Coronary artery (tissue), 2 donors: ENCODE results near the gene GPRIN1.

Source experiments
- DNase-seq: peaks from one replicate; pipeline ENCODE4 v3.0.0-alpha.2; 2017; ENCODE audit warnings: low spot score
- H3K27ac ChIP-seq, 2 donors: fragments of 200-600 bp; sonication (generic); one replicate each; pipeline ENCODE4 v1.5.1; 2016 to 2019
- H3K4me3 ChIP-seq: fragments of 200-600 bp; sonication (generic); 2 replicates; pipeline ENCODE4 v1.5.1; 2016; ENCODE audit warnings: mild to moderate bottlenecking, moderate library complexity
- CTCF ChIP-seq: fragments of 200-600 bp; sonication (generic); IDR thresholded peaks from one replicate; pipeline ENCODE4 v1.5.1; 2019; ENCODE audit warnings: antibody characterized with exemption

GPRIN1 gene

GRCh38 chr5:176590035-176590717 is 19.8 kb downstream of the GPRIN1 start:
- TF ChIP-seq CTCF = no peak
- no peak for DNase-seq
- Histone ChIP-seq H3K4me3 (no peak overlapping the region), H3K27ac (no peak overlapping the region)

GRCh38 chr5:176589039-176589769 is 20.8 kb downstream of the GPRIN1 start:
- TF ChIP-seq CTCF = no peak
- DNase-seq = no peak
- Histone ChIP-seq H3K4me3 (no peak overlapping the region), H3K27ac (no peak overlapping the region)

GRCh38 chr5:176588297-176588696 is 21.7 kb downstream of the GPRIN1 start:
- no peak for DNase-seq
- TF ChIP-seq CTCF = no peak
- H3K4me3 ChIP-seq = no peak overlapping the region

GRCh38 chr5:176587398-176587797 is 22.6 kb downstream of the GPRIN1 start:
- no peak for DNase-seq
- Histone ChIP-seq H3K4me3 (no peak overlapping the region), H3K27ac (no peak overlapping the region)
- TF ChIP-seq CTCF = no peak

More at GRCh38 chr5:176588297-176588696, 21.7 kb downstream of the GPRIN1 start:
- H3K27ac ChIP-seq = no peak overlapping the region

- no peak for TF ChIP-seq CTCF
- H3K27ac ChIP-seq = no peak overlapping the region
- no peak for DNase-seq
- no peak overlapping the region for H3K4me3 ChIP-seq
These were observed 26.9 kb downstream of the GPRIN1 start for GRCh38 chr5:176583076-176583475.

- Histone ChIP-seq H3K27ac (no peak overlapping the region), H3K4me3 (no peak overlapping the region)
- no peak for DNase-seq
- TF ChIP-seq CTCF = no peak
These were observed 28.6 kb downstream of the GPRIN1 start for GRCh38 chr5:176581361-176581760.

- TF ChIP-seq CTCF = no peak
- DNase-seq = no peak
- H3K4me3 ChIP-seq = no peak overlapping the region
- no peak overlapping the region for H3K27ac ChIP-seq
These were observed 30.6 kb downstream of the GPRIN1 start for GRCh38 chr5:176579323-176579722.
